Measurements from ENCODE around the gene LARP4.

Gene LARP4

GRCh38 chr12:50514526-50515276 lies 114.0 kb downstream of the LARP4 start:
- Histone ChIP-seq H3K4me3 (ENCODE audit: low read depth, low read length) (no peak overlapping the region), H3K27ac (no peak overlapping the region), H3K27me3 (replicated peaks) (no peaks in the 10 kb centered on the region), H3K36me3 (replicated peaks) (no peaks in the 10 kb centered on the region)
- DNase-seq = no peak
- no peak for TF ChIP-seq CTCF (IDR thresholded peaks at IDR 0.05; ENCODE audit: low read depth, low read length, missing control alignments)
- in situ Hi-C loops (cut with HindIII; ENCODE audit: low pct_ligation_motif_present, low sequenced_read_pairs) = no loop called here

- H3K27me3 ChIP-seq (replicated peaks) = no peaks in the 10 kb centered on the region
- DNase-seq = peak; percentile 24
- no peak overlapping the region for H3K4me3 ChIP-seq (ENCODE audit: low read depth, low read length)
- in situ Hi-C loops (cut with HindIII; ENCODE audit: low pct_ligation_motif_present, low sequenced_read_pairs) = no loop called here
- no peaks in the 10 kb centered on the region for H3K36me3 ChIP-seq (replicated peaks)
- H3K27ac ChIP-seq = no peak overlapping the region
- TF ChIP-seq CTCF (IDR thresholded peaks at IDR 0.05; ENCODE audit: low read depth, low read length, missing control alignments) = no peak
Observed at GRCh38 chr12:50515587-50515986, 114.9 kb downstream of the LARP4 start.

- DNase-seq = peak; percentile 26
- Histone ChIP-seq H3K27me3 (replicated peaks) (no peaks in the 10 kb centered on the region), H3K36me3 (replicated peaks) (no peaks in the 10 kb centered on the region), H3K27ac (peak overlapping the region; percentile 32), H3K4me3 (ENCODE audit: low read depth, low read length) (no peak overlapping the region)
- TF ChIP-seq CTCF (IDR thresholded peaks at IDR 0.05; ENCODE audit: low read depth, low read length, missing control alignments) = no peak
- in situ Hi-C loops (cut with HindIII; ENCODE audit: low pct_ligation_motif_present, low sequenced_read_pairs) = no loop called here
Observed at GRCh38 chr12:50517421-50518048, 116.8 kb downstream of the LARP4 start.

- no peaks in the 10 kb centered on the region for H3K27me3 ChIP-seq (replicated peaks)
- no peak overlapping the region for H3K4me3 ChIP-seq (ENCODE audit: low read depth, low read length)
- TF ChIP-seq CTCF (IDR thresholded peaks at IDR 0.05; ENCODE audit: low read depth, low read length, missing control alignments) = no peak
- in situ Hi-C loops (cut with HindIII; ENCODE audit: low pct_ligation_motif_present, low sequenced_read_pairs) = no loop called here
- no peaks in the 10 kb centered on the region for H3K36me3 ChIP-seq (replicated peaks)
- H3K27ac ChIP-seq = no peak overlapping the region
- no peak for DNase-seq
Observed at GRCh38 chr12:50518090-50518489, 117.4 kb downstream of the LARP4 start.

GRCh38 chr12:50519353-50519752 lies 118.7 kb downstream of the LARP4 start:
- TF ChIP-seq CTCF (IDR thresholded peaks at IDR 0.05; ENCODE audit: low read depth, low read length, missing control alignments) = no peak
- no peaks in the 10 kb centered on the region for H3K36me3 ChIP-seq (replicated peaks)
- no peak overlapping the region for H3K27ac ChIP-seq
- no peak for DNase-seq
- in situ Hi-C loops (cut with HindIII; ENCODE audit: low pct_ligation_motif_present, low sequenced_read_pairs) = no loop called here
- H3K4me3 ChIP-seq (ENCODE audit: low read depth, low read length) = no peak overlapping the region
- H3K27me3 ChIP-seq (replicated peaks) = no peaks in the 10 kb centered on the region

All from brain microvascular endothelial cell (primary cell).